Mesendoderm (in vitro differentiated cells): Measurements from ENCODE around the gene GRIK4.

ENCODE experiments used
- DNase-seq: peaks from one replicate; pipeline ENCODE4 v3.0.0; 2013
- H2AK5ac ChIP-seq: 2 replicates; pipeline ENCODE4 v1.6.1; 2013; ENCODE audit warnings: low read length, inconsistent platforms
- H2BK120ac ChIP-seq: 2 replicates; pipeline ENCODE4 v1.6.1; 2013; ENCODE audit warnings: low read depth, mild to moderate bottlenecking, low read length, moderate library complexity, mixed read lengths
- H2BK15ac ChIP-seq: replicated peaks from 2 replicates; pipeline ENCODE4 v1.6.1; 2013; ENCODE audit warnings: low read depth, mild to moderate bottlenecking, moderate library complexity
- H2BK5ac ChIP-seq: 2 replicates; pipeline ENCODE4 v1.6.1; 2013; ENCODE audit warnings: low read length, inconsistent platforms
- H3K18ac ChIP-seq: 2 replicates; pipeline ENCODE4 v1.6.1; 2013; ENCODE audit warnings: mild to moderate bottlenecking, low read length, mixed read lengths
- H3K23ac ChIP-seq: one replicate; pipeline ENCODE4 v1.6.1; 2013; ENCODE audit warnings: low read length
- H3K27ac ChIP-seq: 2 replicates; pipeline ENCODE4 v1.5.1; 2013; ENCODE audit warnings: low read depth, mild to moderate bottlenecking, inconsistent platforms, low read length, moderate library complexity
- H3K27me3 ChIP-seq: 2 replicates; pipeline ENCODE4 v1.6.1; 2013; ENCODE audit warnings: low read length, control low read depth, mild to moderate bottlenecking, inconsistent platforms; ENCODE audit not compliant: insufficient read depth, poor library complexity
- H3K36me3 ChIP-seq: 2 replicates; pipeline ENCODE4 v1.6.1; 2013; ENCODE audit warnings: low read length, inconsistent platforms; ENCODE audit not compliant: control insufficient read depth, insufficient read depth
- H3K4ac ChIP-seq: one replicate; pipeline ENCODE4 v1.6.1; 2013; ENCODE audit warnings: low read depth, mild to moderate bottlenecking, low read length, moderate library complexity
- H3K4me1 ChIP-seq: 2 replicates; pipeline ENCODE4 v1.6.1; 2013; ENCODE audit warnings: low read depth, low read length, inconsistent platforms; ENCODE audit not compliant: control insufficient read depth
- H3K4me2 ChIP-seq: 2 replicates; pipeline ENCODE4 v1.6.1; 2013; ENCODE audit warnings: low read length
- H3K4me3 ChIP-seq: 2 replicates; pipeline ENCODE4 v1.5.1; 2013; ENCODE audit warnings: mild to moderate bottlenecking, low read length
- H3K56ac ChIP-seq: one replicate; pipeline ENCODE4 v1.6.1; 2013; ENCODE audit warnings: low read length
- H3K79me1 ChIP-seq: 2 replicates; pipeline ENCODE4 v1.6.1; 2013; ENCODE audit warnings: low read length, inconsistent platforms
- H3K79me2 ChIP-seq: 2 replicates; pipeline ENCODE4 v1.6.1; 2013; ENCODE audit warnings: mild to moderate bottlenecking, low read length; ENCODE audit not compliant: control insufficient read depth, insufficient read depth
- H3K9ac ChIP-seq: 2 replicates; pipeline ENCODE4 v1.6.1; 2013; ENCODE audit warnings: low read length, inconsistent platforms
- H4K5ac ChIP-seq: one replicate; pipeline ENCODE4 v1.6.1; 2013; ENCODE audit warnings: low read length
- H4K8ac ChIP-seq: one replicate; pipeline ENCODE4 v1.6.1; 2013; ENCODE audit warnings: low read depth, mild to moderate bottlenecking, control low read depth, low read length, moderate library complexity
- WGBS: extraction: QIAGEN DNeasy Blood & Tissue Kit; methylation state at CpG from one replicate; pipeline ENCODE4 v1.1.7; 2013; ENCODE audit warnings: low lambda C conversion rate, missing lambda C conversion rate; ENCODE audit not compliant: insufficient coverage; ENCODE audit errors: extremely low coverage; 5-methylcytosine and 5-hydroxymethylcytosine counted together

Gene GRIK4

GRCh38 chr11:120712881-120713280, 201.3 kb downstream of the GRIK4 start:
- Histone ChIP-seq H3K36me3 (no peaks in the 10 kb centered on the region), H3K23ac (no peak overlapping the region), H3K4me3 (no peak overlapping the region), H4K5ac (no peak overlapping the region), H4K8ac (no peak overlapping the region), H2BK15ac (no peak overlapping the region), H3K79me1 (no peaks in the 10 kb centered on the region), H2AK5ac (no peak overlapping the region), H2BK120ac (no peak overlapping the region), H2BK5ac (no peak overlapping the region), H3K27me3 (no peaks in the 10 kb centered on the region), H3K4me2 (no peak overlapping the region), H3K4me1 (no peaks in the 10 kb centered on the region), H3K79me2 (no peaks in the 10 kb centered on the region), H3K18ac (no peak overlapping the region), H3K56ac (no peak overlapping the region), H3K9ac (no peak overlapping the region), H3K27ac (no peak overlapping the region), H3K4ac (no peak overlapping the region)
- no CpG with 5 or more reads among the region's 4 CpGs for WGBS
- DNase-seq, result no peak

GRCh38 chr11:120713296-120713695, 201.7 kb downstream of the GRIK4 start:
- Histone ChIP-seq H3K4me2 (no peak overlapping the region), H3K4ac (no peak overlapping the region), H4K8ac (no peak overlapping the region), H3K23ac (no peak overlapping the region), H3K56ac (no peak overlapping the region), H3K79me2 (no peaks in the 10 kb centered on the region), H3K36me3 (no peaks in the 10 kb centered on the region), H2BK5ac (no peak overlapping the region), H3K9ac (no peak overlapping the region), H3K4me1 (no peaks in the 10 kb centered on the region), H3K4me3 (no peak overlapping the region), H2BK15ac (no peak overlapping the region), H3K79me1 (no peaks in the 10 kb centered on the region), H3K18ac (no peak overlapping the region), H3K27me3 (no peaks in the 10 kb centered on the region), H2BK120ac (no peak overlapping the region), H3K27ac (no peak overlapping the region), H4K5ac (no peak overlapping the region), H2AK5ac (no peak overlapping the region)
- no peak for DNase-seq
- WGBS, result no CpG with 5 or more reads among the region's 5 CpGs

- Histone ChIP-seq H3K79me1 (no peaks in the 10 kb centered on the region), H4K8ac (no peak overlapping the region)
Observed at GRCh38 chr11:120714438-120714837, 202.9 kb downstream of the GRIK4 start.

GRCh38 chr11:120715239-120715638, 203.7 kb downstream of the GRIK4 start:
- no peak overlapping the region for H3K4me3 ChIP-seq
- H3K79me2 ChIP-seq, result no peaks in the 10 kb centered on the region
- H3K4ac ChIP-seq, result no peak overlapping the region
- no peak overlapping the region for H4K8ac ChIP-seq
- no peak overlapping the region for H4K5ac ChIP-seq
- no peaks in the 10 kb centered on the region for H3K27me3 ChIP-seq
- no peak overlapping the region for H2BK120ac ChIP-seq
- WGBS, result no CpG with 5 or more reads among the region's 10 CpGs
- no peak overlapping the region for H3K4me2 ChIP-seq
- H2BK5ac ChIP-seq, result no peak overlapping the region
- H3K23ac ChIP-seq, result no peak overlapping the region
- no peaks in the 10 kb centered on the region for H3K36me3 ChIP-seq
- no peak overlapping the region for H3K56ac ChIP-seq
- peaks cover 2% of the 10 kb centered on the region for H3K4me1 ChIP-seq
- H3K9ac ChIP-seq, result no peak overlapping the region
- peak; percentile 51 for DNase-seq
- H2AK5ac ChIP-seq, result no peak overlapping the region
- no peaks in the 10 kb centered on the region for H3K79me1 ChIP-seq
- H2BK15ac ChIP-seq, result no peak overlapping the region
- no peak overlapping the region for H3K27ac ChIP-seq
- H3K18ac ChIP-seq, result no peak overlapping the region

More at GRCh38 chr11:120714438-120714837, 202.9 kb downstream of the GRIK4 start:
- H2AK5ac ChIP-seq, result no peak overlapping the region
- H2BK5ac ChIP-seq, result no peak overlapping the region
- no peak overlapping the region for H3K4me2 ChIP-seq
- no peaks in the 10 kb centered on the region for H3K79me2 ChIP-seq
- no peak overlapping the region for H3K4ac ChIP-seq
- no peak overlapping the region for H3K27ac ChIP-seq
- no peak overlapping the region for H3K56ac ChIP-seq
- no peak overlapping the region for H3K9ac ChIP-seq
- no peak for DNase-seq
- H4K5ac ChIP-seq, result no peak overlapping the region
- no peak overlapping the region for H3K18ac ChIP-seq
- no peaks in the 10 kb centered on the region for H3K36me3 ChIP-seq
- H3K23ac ChIP-seq, result no peak overlapping the region
- WGBS, result no CpG with 5 or more reads among the region's 3 CpGs
- H3K4me1 ChIP-seq, result peaks cover 2% of the 10 kb centered on the region
- H2BK120ac ChIP-seq, result no peak overlapping the region
- no peaks in the 10 kb centered on the region for H3K27me3 ChIP-seq
- H3K4me3 ChIP-seq, result no peak overlapping the region
- no peak overlapping the region for H2BK15ac ChIP-seq

GRCh38 chr11:120717042-120717441, 205.5 kb downstream of the GRIK4 start:
- Histone ChIP-seq H3K9ac (no peak overlapping the region), H3K27ac (no peak overlapping the region), H4K5ac (no peak overlapping the region), H3K4me1 (peaks cover 2% of the 10 kb centered on the region), H2BK120ac (no peak overlapping the region), H3K79me1 (no peaks in the 10 kb centered on the region), H4K8ac (no peak overlapping the region), H3K36me3 (no peaks in the 10 kb centered on the region), H3K56ac (no peak overlapping the region), H2BK15ac (no peak overlapping the region), H3K27me3 (no peaks in the 10 kb centered on the region), H3K23ac (no peak overlapping the region), H3K18ac (no peak overlapping the region), H2BK5ac (no peak overlapping the region), H3K4me3 (no peak overlapping the region), H3K4me2 (no peak overlapping the region), H3K79me2 (no peaks in the 10 kb centered on the region), H3K4ac (no peak overlapping the region), H2AK5ac (no peak overlapping the region)
- WGBS, result no CpG with 5 or more reads among the region's 11 CpGs
- DNase-seq, result no peak

GRCh38 chr11:120717623-120718022, 206.1 kb downstream of the GRIK4 start:
- H3K18ac ChIP-seq, result no peak overlapping the region
- no peak overlapping the region for H3K27ac ChIP-seq
- H3K4ac ChIP-seq, result no peak overlapping the region
- no peak overlapping the region for H3K9ac ChIP-seq
- H2BK15ac ChIP-seq, result no peak overlapping the region
- H3K23ac ChIP-seq, result no peak overlapping the region
- no peak overlapping the region for H3K4me2 ChIP-seq
- peaks cover 2% of the 10 kb centered on the region for H3K4me1 ChIP-seq
- no peaks in the 10 kb centered on the region for H3K27me3 ChIP-seq
- no peak overlapping the region for H2BK5ac ChIP-seq
- H4K5ac ChIP-seq, result no peak overlapping the region
- H3K36me3 ChIP-seq, result no peaks in the 10 kb centered on the region
- no peak overlapping the region for H2AK5ac ChIP-seq
- H3K79me1 ChIP-seq, result no peaks in the 10 kb centered on the region
- H3K79me2 ChIP-seq, result no peaks in the 10 kb centered on the region
- no peak overlapping the region for H3K4me3 ChIP-seq
- no peak overlapping the region for H4K8ac ChIP-seq
- H3K56ac ChIP-seq, result no peak overlapping the region
- no peak for DNase-seq
- H2BK120ac ChIP-seq, result no peak overlapping the region
- no CpG with 5 or more reads among the region's 6 CpGs for WGBS
